GM19395 (cell line): ENCODE data around the gene PNPLA7.
A peak's percentile ranks its signal among the peaks of the same experiment; 100 is the strongest.
"Not testable (repeated sequence)": the region's sequence is repeated elsewhere in the genome, so short reads cannot be mapped to it uniquely, and the experiment has no call there.

Source experiments
- ATAC-seq: cut with Tn5 transposase; IDR thresholded peaks from one replicate; pipeline ENCODE4 v1.9.1; 2021; ENCODE audit warnings: mild to moderate bottlenecking, moderate library complexity; ENCODE audit not compliant: unreplicated experiment

The PNPLA7 gene

DNA sequence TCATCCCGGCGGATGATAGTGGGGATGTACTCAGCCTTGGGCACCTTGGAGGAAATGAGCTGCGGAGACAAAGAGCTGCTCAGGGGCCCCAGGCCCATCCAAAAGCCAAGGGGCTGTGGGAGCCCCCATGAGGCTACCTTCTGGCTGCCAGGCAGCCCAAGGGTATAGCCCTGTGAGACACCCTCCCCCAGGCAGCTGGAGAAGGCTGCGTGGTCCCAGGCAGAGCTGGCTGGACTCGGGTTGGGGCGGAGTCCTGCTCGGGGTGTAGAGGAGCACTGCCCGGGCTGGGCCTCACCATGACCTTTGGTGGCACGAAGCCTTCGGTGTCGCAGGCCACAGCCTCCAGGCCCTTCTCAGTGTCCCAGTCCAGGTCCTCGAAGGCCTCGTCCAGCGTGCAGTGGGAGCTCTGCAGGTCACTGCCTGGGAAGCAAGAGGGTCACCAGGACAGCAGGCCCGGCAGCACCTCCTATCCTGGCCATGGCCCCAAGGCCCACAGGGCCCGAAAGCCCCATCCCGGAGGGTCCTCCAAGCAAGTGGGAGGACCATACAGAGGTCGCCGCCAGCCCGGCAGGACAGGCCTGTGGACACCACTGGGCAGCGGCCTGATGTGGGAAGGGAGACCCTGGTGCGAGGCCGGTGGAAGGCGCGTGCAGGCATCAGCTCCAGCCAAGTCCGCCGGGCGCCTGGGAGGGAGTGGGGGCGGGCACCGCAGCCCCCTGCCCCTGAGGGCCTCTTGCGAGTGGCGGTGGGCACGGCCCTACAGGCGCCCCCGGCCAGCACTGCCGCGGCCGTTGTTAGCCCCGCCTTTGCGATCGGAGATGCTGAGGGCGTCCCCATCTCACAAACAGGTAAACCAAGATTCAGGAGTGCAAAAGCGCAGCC lies 97.2 kb downstream of the PNPLA7 start:
- no peak for ATAC-seq

DNA sequence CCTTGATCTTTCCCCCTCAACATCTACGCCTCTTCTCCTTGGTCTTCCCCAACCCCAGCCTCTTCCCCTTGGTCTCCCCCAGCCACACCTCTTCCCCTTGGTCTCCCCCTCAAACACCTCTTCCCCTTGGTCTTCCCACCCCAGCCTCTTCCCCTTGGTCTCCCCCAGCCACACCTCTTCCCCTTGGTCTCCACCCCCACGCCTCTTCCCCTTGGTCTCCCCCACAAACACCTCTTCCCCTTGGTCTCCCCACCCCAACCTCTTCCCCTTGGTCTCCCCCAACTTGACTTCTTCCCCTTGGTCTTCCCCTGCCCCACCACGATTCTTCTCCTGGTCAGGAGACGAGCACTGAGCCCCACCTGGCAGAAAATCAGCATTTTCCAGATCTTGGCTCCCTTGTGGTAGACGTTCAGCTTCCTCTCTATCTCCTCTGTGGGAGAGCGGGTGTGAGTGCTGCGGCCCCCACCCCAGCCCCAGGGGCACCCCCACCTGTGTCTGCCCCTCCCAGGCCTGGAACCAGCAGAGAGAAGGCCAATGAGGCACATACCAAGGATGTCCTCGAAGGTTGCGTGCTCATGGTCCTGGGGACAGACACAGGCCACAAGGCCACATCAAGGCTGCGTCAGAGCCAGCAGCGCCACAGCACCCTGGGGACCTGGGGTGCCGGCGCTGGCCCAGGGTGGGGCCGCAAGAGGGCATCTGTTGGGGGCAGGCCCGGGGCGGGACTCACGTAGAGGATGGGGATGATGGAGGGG lies 98.0 kb downstream of the PNPLA7 start:
- no peak for ATAC-seq

DNA sequence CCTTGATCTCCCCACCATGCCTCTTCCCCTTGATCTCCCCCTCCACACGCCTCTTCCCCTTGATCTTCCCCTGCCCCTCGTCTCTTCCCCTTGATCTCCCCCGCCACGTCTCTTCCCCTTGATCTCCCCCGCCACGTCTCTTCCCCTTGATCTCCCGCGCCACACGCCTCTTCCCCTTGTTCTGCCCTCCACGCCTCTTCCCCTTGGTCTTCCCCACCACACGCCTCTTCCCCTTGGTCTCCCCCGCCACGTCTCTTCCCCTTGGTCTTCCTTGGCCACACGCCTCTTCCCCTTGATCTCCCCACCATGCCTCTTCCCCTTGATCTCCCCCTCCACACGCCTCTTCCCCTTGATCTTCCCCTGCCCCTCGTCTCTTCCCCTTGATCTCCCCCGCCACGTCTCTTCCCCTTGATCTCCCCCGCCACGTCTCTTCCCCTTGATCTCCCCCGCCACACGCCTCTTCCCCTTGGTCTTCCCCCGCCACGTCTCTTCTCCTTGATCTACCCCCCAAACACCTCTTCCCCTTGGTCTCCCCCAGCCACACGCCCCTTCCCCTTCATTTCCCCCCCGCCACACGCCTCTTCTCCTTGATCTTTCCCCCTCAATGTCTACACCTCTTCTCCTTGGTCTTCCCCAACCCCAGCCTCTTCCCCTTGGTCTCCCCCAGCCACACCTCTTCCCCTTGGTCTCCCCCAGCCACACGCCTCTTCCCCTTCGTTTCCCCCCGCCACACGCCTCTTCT lies 98.8 kb downstream of the PNPLA7 start:
- ATAC-seq = not testable (repeated sequence)

DNA sequence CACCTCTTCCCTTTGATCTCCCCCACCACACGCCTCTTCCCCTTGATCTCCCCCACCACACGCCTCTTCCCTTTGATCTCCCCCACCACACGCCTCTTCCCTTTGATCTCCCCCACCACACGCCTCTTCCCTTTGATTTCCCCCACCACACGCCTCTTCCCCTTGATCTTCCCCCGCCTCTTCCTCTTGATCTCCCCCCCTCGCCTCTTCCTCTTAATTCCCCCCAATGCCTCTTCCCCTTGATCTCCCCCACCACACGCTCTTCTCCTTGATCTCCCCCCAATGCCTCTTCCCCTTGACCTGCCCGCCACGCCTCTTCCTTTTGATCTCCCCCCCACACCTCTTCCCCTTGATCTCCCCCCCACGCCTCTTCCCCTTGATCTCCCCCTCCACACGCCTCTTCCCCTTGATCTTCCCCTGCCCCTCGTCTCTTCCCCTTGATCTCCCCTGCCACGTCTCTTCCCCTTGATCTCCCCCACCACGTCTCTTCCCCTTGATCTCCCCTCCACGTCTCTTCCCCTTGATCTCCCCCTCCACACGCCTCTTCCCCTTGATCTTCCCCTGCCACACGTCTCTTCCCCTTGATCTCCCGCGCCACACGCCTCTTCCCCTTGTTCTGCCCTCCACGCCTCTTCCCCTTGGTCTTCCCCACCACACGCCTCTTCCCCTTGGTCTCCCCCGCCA lies 99.5 kb downstream of the PNPLA7 start:
- not testable (repeated sequence) for ATAC-seq

DNA sequence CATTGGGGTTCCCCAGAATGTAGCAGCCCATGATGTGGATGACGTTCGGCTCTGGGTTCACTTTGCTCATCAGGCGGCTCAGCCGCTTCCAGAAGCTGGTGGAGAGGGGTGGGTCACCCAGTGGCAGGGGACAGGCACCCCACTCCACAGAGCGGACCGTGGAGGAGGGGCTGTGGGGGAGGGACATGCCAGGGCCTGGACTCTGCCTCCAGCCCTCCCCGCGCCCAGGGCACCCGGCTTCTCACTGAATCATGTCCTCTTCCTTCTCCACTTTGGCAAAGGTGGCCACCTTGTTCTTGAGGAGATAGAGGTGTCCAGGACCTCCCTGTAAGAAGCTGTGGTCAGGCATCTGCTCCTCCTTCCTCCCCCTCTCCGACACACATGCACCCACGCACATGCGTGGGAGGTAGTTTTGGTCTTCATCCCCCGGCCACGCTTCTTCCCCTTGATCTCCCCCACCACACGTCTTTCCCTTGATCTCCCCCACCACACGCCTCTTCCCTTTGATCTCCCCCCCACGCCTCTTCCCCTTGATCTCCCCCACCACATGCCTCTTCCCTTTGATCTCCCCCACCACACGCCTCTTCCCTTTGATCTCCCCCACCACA lies 100.2 kb downstream of the PNPLA7 start:
- ATAC-seq = no peak

DNA sequence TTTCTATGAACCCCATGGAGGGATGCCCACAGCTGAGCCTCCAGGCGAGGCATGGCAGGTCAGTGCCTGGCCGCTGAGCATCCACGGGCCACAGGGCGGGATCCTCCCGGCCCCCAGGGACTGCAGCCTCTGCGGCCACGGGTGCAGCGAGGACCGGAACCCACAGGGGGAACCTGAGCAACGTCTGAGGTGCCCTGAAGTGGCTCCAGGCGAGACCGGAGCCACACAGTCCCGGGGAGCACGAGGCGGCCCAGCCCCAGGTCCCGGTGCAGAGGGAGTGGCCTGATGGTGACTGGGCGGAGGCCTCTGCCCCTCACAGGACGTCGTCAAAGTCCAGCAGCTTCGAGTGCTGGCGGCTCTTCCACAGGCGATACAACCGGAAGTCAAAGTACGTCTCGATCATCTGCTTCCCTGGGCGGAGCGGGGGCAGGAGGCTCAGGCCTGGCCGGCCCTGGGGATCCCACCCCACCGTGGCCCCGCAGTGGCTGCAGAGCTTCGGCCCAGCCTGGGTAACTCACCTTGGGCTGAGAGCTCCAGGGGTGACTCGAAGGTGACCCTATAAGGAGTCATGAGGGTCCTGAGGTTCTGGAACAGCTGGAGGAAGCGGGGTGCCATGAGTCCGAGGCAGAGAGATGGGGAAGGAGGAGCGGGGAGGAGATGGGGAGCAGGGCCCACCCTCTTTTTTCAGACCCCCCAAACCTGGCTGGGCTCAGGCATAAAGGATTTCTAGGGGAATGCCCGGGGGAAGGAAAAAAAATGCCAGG lies 100.9 kb downstream of the PNPLA7 start:
- no peak for ATAC-seq

DNA sequence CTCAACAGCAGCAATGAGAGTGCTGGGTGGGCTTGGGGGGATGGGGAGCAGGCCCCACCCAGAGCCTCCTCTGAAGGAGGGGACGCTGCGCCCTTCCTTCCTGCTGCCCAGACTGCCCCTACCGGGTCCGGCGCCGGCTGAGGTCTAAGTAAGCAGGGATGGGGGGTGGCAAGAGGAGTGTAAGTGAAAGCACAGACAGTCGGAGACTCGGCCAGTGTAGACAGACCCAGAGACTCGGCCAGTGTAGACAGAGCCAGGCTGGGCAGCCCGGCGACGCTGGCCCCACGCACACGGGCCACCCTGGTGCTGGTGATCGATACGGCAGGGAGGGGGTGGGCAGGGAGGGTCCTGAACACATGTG lies 101.6 kb downstream of the PNPLA7 start:
- ATAC-seq = no peak

DNA sequence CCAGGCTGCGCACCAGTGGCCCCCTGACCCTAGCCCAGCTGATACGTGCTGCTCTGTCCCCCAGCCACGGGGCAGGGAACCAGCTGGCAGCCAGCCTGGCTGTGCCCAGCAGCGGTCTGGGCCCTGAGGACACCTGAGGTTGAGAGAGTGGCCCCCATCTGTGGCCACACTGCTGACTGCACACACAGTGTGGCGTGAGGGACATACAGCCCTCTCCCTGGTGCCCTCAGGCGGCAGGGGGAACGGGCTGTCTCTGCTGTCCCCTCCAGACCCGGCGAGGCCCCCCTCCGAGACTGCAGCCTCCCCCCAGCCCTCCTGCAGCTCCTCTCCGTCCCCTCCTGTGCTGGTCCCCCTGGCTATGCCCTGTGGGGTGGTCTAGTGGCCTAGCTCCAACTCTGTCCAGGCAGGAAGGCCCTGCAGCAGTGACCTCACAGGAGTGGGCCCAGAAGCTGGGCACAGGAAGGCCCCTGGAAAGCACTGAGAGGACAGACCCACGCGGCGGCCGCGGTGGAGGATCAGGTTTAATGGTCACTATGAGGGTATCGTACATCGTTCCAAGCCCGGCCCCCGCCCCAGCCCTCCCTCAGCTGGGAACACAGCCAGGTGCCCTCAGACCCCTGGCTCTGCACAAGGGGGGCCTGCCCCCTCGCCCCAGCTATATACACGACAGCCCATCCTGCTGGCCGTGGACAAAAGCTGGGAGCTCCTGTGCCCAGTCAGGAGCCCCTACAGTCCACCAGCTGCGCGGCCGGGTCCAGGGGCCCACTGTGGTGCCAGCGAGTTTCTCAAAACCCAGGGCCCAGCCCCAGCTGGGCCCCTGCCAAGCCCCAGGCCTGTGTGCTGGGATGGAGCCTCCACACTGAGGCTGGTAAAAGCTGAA lies 102.2 kb downstream of the PNPLA7 start:
- no peak for ATAC-seq

DNA sequence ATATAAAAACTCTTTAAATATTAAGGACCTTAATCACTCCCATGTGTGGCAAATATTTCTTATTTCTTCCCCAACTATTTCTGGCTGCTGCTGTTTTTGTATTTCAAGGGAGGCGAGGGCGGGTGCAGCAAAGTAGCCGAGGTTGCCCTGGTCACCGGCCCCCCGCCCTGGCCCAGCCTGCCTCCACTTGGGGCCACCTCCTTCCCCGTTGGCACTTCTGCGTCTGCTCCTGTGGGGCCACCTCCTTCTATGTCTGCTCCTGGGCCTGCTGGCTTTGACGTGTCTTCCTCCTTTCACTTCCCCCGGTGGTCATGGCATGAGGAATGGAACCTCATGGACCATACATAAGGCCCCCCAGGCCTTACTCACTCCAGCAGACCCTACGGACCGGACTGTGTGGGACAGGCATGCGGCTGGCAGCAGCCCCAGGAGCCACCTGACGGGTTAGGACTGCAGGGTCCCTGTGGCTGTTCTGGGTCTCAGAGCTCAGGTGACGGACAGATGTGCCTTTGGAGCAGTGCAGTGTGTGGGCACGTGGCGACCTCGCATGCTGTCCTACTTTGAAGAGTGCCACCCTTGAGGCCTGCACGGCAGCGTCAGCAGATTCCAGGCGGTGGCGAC lies 103.2 kb downstream of the PNPLA7 start:
- ATAC-seq = no peak

DNA sequence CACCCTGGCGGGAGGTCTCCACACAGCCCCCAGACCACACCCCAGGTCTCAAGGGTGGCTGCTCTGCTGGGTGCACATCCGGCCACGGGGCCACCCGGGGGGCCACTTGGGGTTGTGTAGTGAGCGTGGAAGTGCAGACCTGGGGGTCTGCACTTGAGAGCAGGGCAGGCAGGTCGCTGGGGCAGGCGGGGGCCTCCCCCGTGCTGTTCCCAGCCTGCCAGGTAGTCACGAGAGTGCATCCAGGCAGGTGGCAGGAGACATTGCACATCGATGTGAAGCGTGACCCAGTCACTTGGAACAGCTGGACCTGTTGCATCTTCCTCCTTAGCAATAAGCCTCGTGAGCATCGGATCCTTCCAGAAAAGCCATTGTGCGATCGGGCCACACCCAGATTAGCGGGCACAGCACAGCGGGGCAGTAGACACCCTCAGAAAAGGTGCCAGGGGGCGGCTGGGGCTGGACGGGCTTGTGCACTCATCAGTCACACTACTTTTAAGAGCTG lies 104.2 kb downstream of the PNPLA7 start:
- no peak for ATAC-seq

DNA sequence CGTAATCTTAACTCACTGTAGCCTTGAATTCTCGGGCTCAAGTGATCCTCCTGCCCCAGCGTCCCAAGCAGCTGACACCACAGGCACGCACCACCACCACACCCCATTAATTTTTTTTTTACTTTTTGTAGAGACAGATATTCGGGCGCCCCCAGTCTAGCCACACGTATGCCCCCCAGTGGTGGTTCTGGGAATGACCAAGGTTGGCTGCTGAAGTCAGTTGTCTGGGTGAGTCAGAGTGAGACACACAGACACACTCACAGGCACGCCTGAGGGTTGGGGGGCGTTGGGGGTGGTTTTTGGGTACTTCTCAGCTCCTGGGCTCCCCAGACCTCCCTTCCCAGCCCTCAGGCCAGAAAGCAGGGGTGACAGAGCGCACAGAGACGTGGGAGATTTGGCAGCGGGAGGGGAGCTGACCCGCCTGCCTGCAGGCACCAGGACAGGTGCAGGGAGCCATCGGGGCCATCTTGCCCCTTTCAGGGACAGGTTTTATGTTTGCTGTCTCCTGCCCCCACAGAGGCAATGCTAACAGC lies 104.9 kb downstream of the PNPLA7 start:
- ATAC-seq = peak; percentile 76

DNA sequence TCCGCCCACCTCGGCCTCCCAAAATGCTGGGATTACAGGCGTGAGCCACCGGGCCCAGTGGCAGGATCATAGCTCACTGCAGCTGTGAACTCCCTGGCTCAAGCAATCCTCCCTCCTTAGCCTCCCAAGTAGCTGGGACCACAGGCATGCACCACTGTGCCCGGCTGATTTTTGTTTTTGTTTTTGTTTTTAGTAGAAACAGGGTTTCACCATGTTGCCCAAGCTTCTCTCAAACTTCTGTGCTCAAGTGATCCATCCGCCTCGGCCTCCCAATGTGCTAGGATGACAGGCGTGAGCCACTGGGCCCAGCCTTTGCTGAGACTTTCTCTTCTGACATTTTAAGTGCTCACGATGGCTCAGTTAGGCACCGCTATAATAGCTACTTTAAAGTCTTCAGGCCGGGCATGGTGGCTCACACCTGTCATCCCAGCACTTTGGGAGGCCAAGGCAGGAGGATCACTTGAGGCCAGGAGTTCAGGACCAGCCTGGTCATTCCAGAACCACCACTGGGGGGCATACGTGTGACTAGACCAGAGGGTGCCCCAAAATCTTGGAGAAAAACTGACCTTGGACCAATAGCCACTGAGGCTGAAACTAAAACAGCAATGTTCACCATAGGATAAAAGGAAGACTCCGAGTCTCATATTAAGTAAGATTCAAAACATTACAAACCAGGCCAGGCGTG lies 106.0 kb downstream of the PNPLA7 start:
- no peak for ATAC-seq

DNA sequence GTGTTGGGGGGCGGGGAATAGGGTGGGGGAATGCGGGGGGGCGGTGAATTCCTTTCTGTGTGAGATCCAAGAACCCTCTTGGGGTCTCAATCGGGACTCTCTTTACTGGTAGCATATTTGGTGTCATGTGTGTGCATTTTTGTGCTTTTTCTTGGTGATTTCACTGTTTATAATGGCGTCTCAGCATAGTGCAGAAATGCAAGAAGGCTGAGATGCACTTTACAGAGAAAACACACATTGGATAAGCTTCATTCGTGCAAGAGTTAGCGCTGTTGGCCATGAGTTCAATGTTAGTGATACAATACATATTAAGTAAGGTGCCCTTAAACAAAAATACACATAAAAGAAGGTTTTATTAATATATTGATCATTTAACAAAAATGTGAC lies 108.3 kb downstream of the PNPLA7 start:
- no peak for ATAC-seq

DNA sequence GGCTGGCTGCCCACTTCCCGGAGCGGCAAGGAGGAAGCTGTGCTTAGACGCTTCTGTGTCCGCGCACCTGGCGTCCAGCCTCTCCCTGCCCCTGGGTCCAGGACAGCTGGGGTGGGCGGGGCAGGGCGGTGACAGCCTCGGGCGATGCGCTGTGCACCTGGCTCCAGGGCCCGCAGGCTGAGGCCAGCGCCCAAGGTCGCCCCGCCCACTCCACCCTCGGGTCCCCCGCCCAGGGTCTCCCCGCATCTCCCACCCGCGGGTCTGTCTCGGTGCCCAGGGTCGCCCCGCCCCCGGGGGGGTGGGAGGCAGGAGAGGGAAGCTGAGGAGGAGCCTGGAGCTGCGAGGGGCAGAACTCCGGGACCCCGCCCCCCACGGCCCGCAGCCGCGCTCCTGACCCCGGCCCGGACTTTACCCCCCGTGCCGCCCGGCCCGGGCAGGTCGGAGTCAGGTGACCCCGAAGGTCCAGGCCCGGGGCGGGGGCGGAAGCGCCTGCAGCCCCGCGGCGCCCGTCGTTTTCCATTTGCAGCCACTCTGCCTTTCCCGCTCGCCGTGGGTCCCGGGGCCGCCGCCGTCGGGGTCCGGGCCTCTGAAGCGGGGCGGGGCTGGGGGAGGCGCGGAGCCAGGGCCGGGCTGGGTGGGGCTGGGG lies 108.8 kb downstream of the PNPLA7 start, which contains the start of gene ENTPD8:
ENTPD8 (minus strand) TSS at position 69 of the 646 bp plus-strand sequence. CDS start 3,072 bp downstream, outside the sequence.
- ATAC-seq = no peak

DNA sequence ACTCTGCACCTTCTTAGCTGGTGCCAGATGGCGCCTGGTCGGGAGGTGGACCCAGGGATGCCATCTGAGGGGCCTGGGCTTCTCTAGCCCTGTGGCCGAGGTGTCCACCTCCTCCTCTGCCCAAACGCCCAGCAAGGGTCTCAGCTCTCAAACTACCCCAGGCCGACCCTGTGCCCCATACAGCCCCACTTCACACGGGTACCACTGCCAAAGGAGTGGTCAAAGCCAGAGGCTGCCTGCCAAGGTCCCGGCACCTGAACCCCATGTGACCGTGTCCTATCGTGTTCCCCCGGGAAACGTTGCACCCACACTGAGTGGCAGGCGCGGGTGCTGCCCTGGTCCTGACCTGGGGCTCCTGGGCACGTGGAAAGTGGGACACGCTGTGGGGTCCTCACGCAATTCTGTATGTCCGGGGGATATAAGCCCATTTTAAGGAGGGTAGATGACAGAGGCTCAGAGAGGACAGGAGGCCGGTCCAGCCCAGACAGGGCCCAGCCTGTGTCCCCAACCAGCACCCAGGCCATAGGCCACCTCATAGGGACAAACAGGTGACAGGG lies 111.0 kb downstream of the PNPLA7 start:
- ATAC-seq = no peak

DNA sequence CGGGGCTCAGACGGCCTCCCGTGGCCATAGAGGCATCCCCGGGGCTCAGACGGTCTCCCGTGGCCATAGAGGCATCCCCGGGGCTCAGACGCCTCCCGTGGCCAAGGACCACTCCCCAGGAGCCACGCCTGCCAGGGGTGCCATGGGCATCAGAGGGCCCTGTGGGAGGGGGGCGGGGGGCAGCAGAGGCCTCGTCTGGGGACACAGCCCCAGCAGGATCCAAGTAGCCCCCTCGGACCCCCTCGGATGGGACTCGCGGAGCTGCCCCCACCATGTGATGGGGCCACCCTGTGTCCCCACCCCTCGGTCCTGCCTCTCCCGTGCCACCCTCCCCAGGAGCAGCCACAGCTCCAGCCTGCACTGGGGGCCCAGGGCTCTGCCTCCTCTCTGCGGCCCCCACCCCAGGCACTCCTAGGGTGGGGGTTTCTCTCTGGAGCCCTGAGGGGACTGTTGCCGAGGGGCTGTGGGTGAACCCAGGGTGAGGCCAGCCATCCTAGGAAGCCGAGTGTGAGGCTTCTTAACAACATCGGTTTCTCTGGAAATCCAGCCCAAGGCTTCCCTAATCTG lies 111.5 kb downstream of the PNPLA7 start:
- no peak for ATAC-seq
